GM10847 (cell line): Measurements from ENCODE around the gene FST.

Experiments
- POLR2A ChIP-seq: IDR thresholded peaks from 2 replicates; pipeline ENCODE4 v1.6.1; 2011; ENCODE audit not compliant: insufficient read length; ENCODE audit errors: extremely low read depth

Gene FST

GRCh38 chr5:53463909-53464621, 16.4 kb upstream of the FST start:
- no peak for TF ChIP-seq POLR2A

GRCh38 chr5:53464722-53465121, 15.7 kb upstream of the FST start:
- TF ChIP-seq POLR2A: no peak

- no peak for TF ChIP-seq POLR2A
These were observed 10.3 kb upstream of the FST start for GRCh38 chr5:53469946-53470687.

- no peak for TF ChIP-seq POLR2A
These were observed 8.2 kb upstream of the FST start for GRCh38 chr5:53472279-53472678.

- no peak for TF ChIP-seq POLR2A
These were observed 7.5 kb upstream of the FST start for GRCh38 chr5:53472720-53473510.

- no peak for TF ChIP-seq POLR2A
These were observed 6.8 kb upstream of the FST start for GRCh38 chr5:53473633-53474032.

- TF ChIP-seq POLR2A: no peak
These were observed 5.1 kb upstream of the FST start for GRCh38 chr5:53475320-53475719.

- no peak for TF ChIP-seq POLR2A
These were observed 4.4 kb upstream of the FST start for GRCh38 chr5:53476019-53476418.

- TF ChIP-seq POLR2A: no peak
These were observed 3.6 kb upstream of the FST start for GRCh38 chr5:53476531-53477480.

- TF ChIP-seq POLR2A: no peak
These were observed 1.9 kb upstream of the FST start for GRCh38 chr5:53478411-53479044.

GRCh38 chr5:53479045-53479589, 1.3 kb upstream of the FST start:
- no peak for TF ChIP-seq POLR2A

GRCh38 chr5:53479590-53480415, 626 bp upstream of the FST start:
- no peak for TF ChIP-seq POLR2A
